Measurements from ENCODE around the gene MSLN. TPM values are rescaled to one million over a fixed set of nuclear protein-coding genes. Genes with fewer than 3 reads are reported as not detected.

MSLN gene
- total and polyA plus RNA-seq, 2 donors (not counting 3 experiments of a cell fraction or from before 2014, with no cell fraction given): not detected

DNA sequence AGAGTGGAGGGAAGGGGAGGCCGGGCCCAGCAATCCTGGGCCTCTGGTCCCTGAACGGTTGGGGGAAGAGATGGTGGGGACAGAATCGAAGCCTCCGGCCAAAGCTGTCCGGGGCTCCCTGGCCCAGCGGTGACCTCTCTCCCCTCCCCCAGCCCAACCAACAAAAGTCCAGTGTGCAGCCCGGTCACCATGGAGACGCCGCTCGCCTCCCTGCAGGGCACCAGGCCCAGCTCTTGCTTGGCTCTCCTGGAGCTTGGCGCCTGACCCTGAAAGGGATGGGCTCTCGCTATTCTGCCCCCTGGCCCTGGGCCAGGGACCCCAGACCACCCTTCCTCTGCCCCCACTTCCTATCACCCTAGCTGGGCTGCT is 44.4 kb upstream of the MSLN start:
- H2AFZ ChIP-seq (ENCODE audit: low read depth, low read length): no peak overlapping the region
- no peak overlapping the region for H3K9ac ChIP-seq (replicated peaks; ENCODE audit: extremely low read depth, insufficient read depth, low read length)
- H3K4me1 ChIP-seq (ENCODE audit: control insufficient read depth, extremely low read depth, insufficient read depth, low read length): peaks cover 18% of the 10 kb centered on the region
- BruUV-seq (replicated peaks): no TSS peak
- no peaks in the 10 kb centered on the region for H3K9me1 ChIP-seq (replicated peaks; ENCODE audit: control insufficient read depth, extremely low read depth, insufficient read depth, low read length)
- intact Hi-C loops (cut with micrococcal nuclease): no loop called here
- ChIA-PET CTCF (interaction anchor here (0.9 to 2.6 kb wide), 9 partner anchors 10 to 341 kb away, joined by 3 to 34 read pairs (median 7); partner anchors contain the start of genes CCDC78, CHTF18, CIAO3 and HAGHL), POLR2A (no interaction called here)
- no peak overlapping the region for H3K27ac ChIP-seq (ENCODE audit: insufficient read depth, low read depth, low read length)
- no peak overlapping the region for H3K4me3 ChIP-seq (replicated peaks in 1 of 3; ENCODE audit: insufficient read depth in 1 of 3, low read depth in 1 of 3, low read length in 3 of 3)
- H3K4me2 ChIP-seq (ENCODE audit: insufficient read depth, low read length): no peak overlapping the region
- no peaks in the 10 kb centered on the region for H3K9me3 ChIP-seq (replicated peaks; ENCODE audit: control insufficient read depth, insufficient read depth, low read length)
- dilution Hi-C loops (cut with MboI; ENCODE audit: extremely low pct_ligation_motif_present, low sequenced_read_pairs): no loop called here
- no peaks in the 10 kb centered on the region for H3K27me3 ChIP-seq (ENCODE audit: control insufficient read depth in 2 of 2, insufficient read depth in 2 of 2, low read length in 2 of 2)
- H3K36me3 ChIP-seq (ENCODE audit: control insufficient read depth in 2 of 2, extremely low read depth in 1 of 2, insufficient read depth in 2 of 2, low read length in 2 of 2): no peaks in the 10 kb centered on the region
- H3K79me2 ChIP-seq (ENCODE audit: control insufficient read depth, insufficient read depth, low read length): no peaks in the 10 kb centered on the region
- FAIRE-seq (no peak), DNase-seq (ENCODE audit: low read depth, low spot score) (no peak)
- H4K20me1 ChIP-seq (replicated peaks; ENCODE audit: control insufficient read depth, extremely low read depth, insufficient read depth, low read length): no peaks in the 10 kb centered on the region
- no peak for TF ChIP-seq GATA2 (IDR thresholded peaks at IDR 0.05; ENCODE audit: insufficient read depth, insufficient read length, low read depth, low read length)
- TF ChIP-seq CTCF (IDR thresholded peaks at IDR 0.05; ENCODE audit: extremely low read depth in 1 of 2, insufficient read depth in 1 of 2, low read depth in 1 of 2, low read length in 2 of 2): no peak

DNA sequence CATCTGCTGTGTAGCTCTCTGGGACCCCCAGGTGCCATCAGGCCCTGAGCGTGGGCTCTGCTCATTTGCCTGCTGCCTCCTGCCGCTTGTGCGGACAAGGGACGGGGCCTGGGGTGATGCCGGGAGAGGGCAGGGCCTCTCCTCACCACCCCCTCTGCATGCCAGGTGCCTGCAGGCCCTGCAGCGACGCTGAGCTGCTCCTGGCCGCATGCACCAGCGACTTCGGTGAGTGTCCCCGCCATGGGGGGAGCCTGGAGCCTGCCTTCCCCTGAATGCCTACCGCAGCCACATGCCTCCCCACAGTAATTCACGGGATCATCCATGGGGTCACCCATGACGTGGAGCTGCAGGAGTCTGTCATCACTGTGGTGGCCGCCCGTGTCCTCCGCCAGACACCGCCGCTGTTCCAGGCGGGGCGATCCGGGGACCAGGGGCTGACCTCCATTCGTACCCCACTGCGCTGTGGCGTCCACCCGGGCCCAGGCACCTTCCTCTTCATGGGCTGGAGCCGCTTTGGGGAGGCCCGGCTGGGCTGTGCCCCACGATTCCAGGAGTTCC is 43.7 kb upstream of the MSLN start:
- dilution Hi-C loops (cut with MboI; ENCODE audit: extremely low pct_ligation_motif_present, low sequenced_read_pairs): no loop called here
- no TSS peak for BruUV-seq (replicated peaks)
- ChIA-PET CTCF (interaction anchor here (1.0 to 2.6 kb wide), 6 partner anchors 9 to 340 kb away, joined by 3 to 34 read pairs (median 8); partner anchors contain the start of genes CCDC78 and HAGHL), POLR2A (no interaction called here)
- H3K36me3 ChIP-seq (ENCODE audit: control insufficient read depth in 2 of 2, extremely low read depth in 1 of 2, insufficient read depth in 2 of 2, low read length in 2 of 2): no peaks in the 10 kb centered on the region
- no peak overlapping the region for H3K9ac ChIP-seq (replicated peaks; ENCODE audit: extremely low read depth, insufficient read depth, low read length)
- FAIRE-seq: no peak
- no peak for DNase-seq (ENCODE audit: low read depth, low spot score)
- H3K9me3 ChIP-seq (replicated peaks; ENCODE audit: control insufficient read depth, insufficient read depth, low read length): no peaks in the 10 kb centered on the region
- no peak overlapping the region for H3K27ac ChIP-seq (ENCODE audit: insufficient read depth, low read depth, low read length)
- intact Hi-C loops (cut with micrococcal nuclease): no loop called here
- peaks cover 23% of the 10 kb centered on the region for H3K4me1 ChIP-seq (ENCODE audit: control insufficient read depth, extremely low read depth, insufficient read depth, low read length)
- H3K27me3 ChIP-seq (ENCODE audit: control insufficient read depth in 2 of 2, insufficient read depth in 2 of 2, low read length in 2 of 2): no peaks in the 10 kb centered on the region
- no peaks in the 10 kb centered on the region for H3K9me1 ChIP-seq (replicated peaks; ENCODE audit: control insufficient read depth, extremely low read depth, insufficient read depth, low read length)
- H4K20me1 ChIP-seq (replicated peaks; ENCODE audit: control insufficient read depth, extremely low read depth, insufficient read depth, low read length): no peaks in the 10 kb centered on the region
- H3K4me2 ChIP-seq (ENCODE audit: insufficient read depth, low read length): no peak overlapping the region
- H3K79me2 ChIP-seq (ENCODE audit: control insufficient read depth, insufficient read depth, low read length): no peaks in the 10 kb centered on the region
- TF ChIP-seq MYC (IDR thresholded peaks at IDR 0.05; ENCODE audit: low read depth, low read length): no peak
- TF ChIP-seq GATA2 (IDR thresholded peaks at IDR 0.05; ENCODE audit: insufficient read depth, insufficient read length, low read depth, low read length): no peak
- TF ChIP-seq JUN (IDR thresholded peaks at IDR 0.05; ENCODE audit: borderline replicate concordance, insufficient read depth, insufficient read length, low read depth): no peak
- no peak for TF ChIP-seq EZH2 (IDR thresholded peaks at IDR 0.05; ENCODE audit: borderline replicate concordance, low read depth, low read length, severe bottlenecking)
- no peak for TF ChIP-seq MAX (IDR thresholded peaks at IDR 0.05; ENCODE audit: insufficient read depth, insufficient read length)
- no peak for TF ChIP-seq POLR2A (IDR thresholded peaks at IDR 0.05; ENCODE audit: low read depth, low read length)
- TF ChIP-seq CTCF (IDR thresholded peaks at IDR 0.05; ENCODE audit: extremely low read depth in 1 of 2, insufficient read depth in 1 of 2, low read depth in 1 of 2, low read length in 2 of 2): no peak
- TF ChIP-seq POLR2AphosphoS5 (IDR thresholded peaks at IDR 0.05; ENCODE audit: insufficient read depth, low read depth, low read length): no peak
- no peak for TF ChIP-seq FOS (IDR thresholded peaks at IDR 0.05; ENCODE audit: borderline replicate concordance, insufficient read depth, low read length)
- no peak overlapping the region for H2AFZ ChIP-seq (ENCODE audit: low read depth, low read length)
- no peak overlapping the region for H3K4me3 ChIP-seq (replicated peaks in 1 of 3; ENCODE audit: insufficient read depth in 1 of 3, low read depth in 1 of 3, low read length in 3 of 3)

All from endothelial cell of umbilical vein (primary cell).